ENCODE results near the gene GIPR.
A peak's percentile ranks its signal among the peaks of the same experiment; 100 is the strongest.
"Not testable (repeated sequence)": the region's sequence is repeated elsewhere in the genome, so short reads cannot be mapped to it uniquely, and the experiment has no call there.

The GIPR gene

GRCh38 chr19:45645631-45646344 lies 22.2 kb upstream of the GIPR start:
- DNase-seq (ENCODE audit: low spot score) = peak; percentile 96

- DNase-seq (ENCODE audit: low spot score) = no peak
Measured at GRCh38 chr19:45646345-45646698, 21.7 kb upstream of the GIPR start.

- no peak for DNase-seq (ENCODE audit: low spot score)
Measured at GRCh38 chr19:45650722-45651121, 17.3 kb upstream of the GIPR start.

GRCh38 chr19:45653634-45654033 lies 14.4 kb upstream of the GIPR start:
- peak; percentile 82 for DNase-seq (ENCODE audit: low spot score)

GRCh38 chr19:45655073-45655472 lies 12.9 kb upstream of the GIPR start:
- DNase-seq (ENCODE audit: low spot score) = no peak

GRCh38 chr19:45657520-45658167 lies 10.4 kb upstream of the GIPR start:
- DNase-seq (ENCODE audit: low spot score) = peak; percentile 55

- DNase-seq (ENCODE audit: low spot score) = no peak
Measured at GRCh38 chr19:45659096-45659729, 8.8 kb upstream of the GIPR start.

GRCh38 chr19:45660636-45661035 lies 7.4 kb upstream of the GIPR start:
- DNase-seq (ENCODE audit: low spot score) = no peak

GRCh38 chr19:45663800-45664199 lies 4.2 kb upstream of the GIPR start:
- DNase-seq (ENCODE audit: low spot score) = no peak

GRCh38 chr19:45664575-45664974 lies 3.4 kb upstream of the GIPR start:
- DNase-seq (ENCODE audit: low spot score) = no peak

- DNase-seq (ENCODE audit: low spot score) = no peak
Measured at GRCh38 chr19:45668342-45668871, 386 bp downstream of the GIPR start.

GRCh38 chr19:45670670-45671453 lies 2.8 kb downstream of the GIPR start:
- peak; percentile 78 for DNase-seq (ENCODE audit: low spot score)

GRCh38 chr19:45674946-45675345 lies 6.9 kb downstream of the GIPR start:
- DNase-seq (ENCODE audit: low spot score) = no peak

GRCh38 chr19:45676851-45677263 lies 8.8 kb downstream of the GIPR start:
- DNase-seq (ENCODE audit: low spot score) = no peak

GRCh38 chr19:45677351-45678230 lies 9.6 kb downstream of the GIPR start:
- DNase-seq (ENCODE audit: low spot score) = peak; percentile 91

- DNase-seq (ENCODE audit: low spot score) = peak; percentile 72
Measured at GRCh38 chr19:45681391-45682015, 13.5 kb downstream of the GIPR start.

- no peak for DNase-seq (ENCODE audit: low spot score)
Measured at GRCh38 chr19:45682117-45682516, 14.1 kb downstream of the GIPR start.

GRCh38 chr19:45682908-45683307 lies 14.9 kb downstream of the GIPR start:
- no peak for DNase-seq (ENCODE audit: low spot score)

- DNase-seq (ENCODE audit: low spot score) = not testable (repeated sequence)
Measured at GRCh38 chr19:45685045-45685444, 17.0 kb downstream of the GIPR start.

- no peak for DNase-seq (ENCODE audit: low spot score)
Measured at GRCh38 chr19:45687599-45687998, 19.6 kb downstream of the GIPR start.
